PC-3 (cell line): Measurements from ENCODE around the gene CNKSR3.

Experiments used
- EZH2 ChIP-seq: fragments of 300-600 bp; sonication (generic); IDR thresholded peaks from one replicate; pipeline ENCODE4 v1.6.1; 2017; ENCODE audit warnings: antibody characterized with exemption, mild to moderate bottlenecking, low read length; ENCODE audit not compliant: unreplicated experiment
- EZH2phosphoT487 ChIP-seq: fragments of 300-600 bp; sonication (generic); IDR thresholded peaks from 2 replicates; pipeline ENCODE4 v1.6.1; 2018; ENCODE audit warnings: mild to moderate bottlenecking, antibody characterized with exemption, low read length, borderline replicate concordance
- TF ChIP-seq, protein P1 (sequence below): fragments of 300-600 bp; sonication (generic); conservative IDR thresholded peaks from 2 replicates; pipeline ENCODE4 v1.5.1; 2017; ENCODE audit warnings: antibody characterized with exemption, low read depth, mild to moderate bottlenecking, low read length

DNA sequence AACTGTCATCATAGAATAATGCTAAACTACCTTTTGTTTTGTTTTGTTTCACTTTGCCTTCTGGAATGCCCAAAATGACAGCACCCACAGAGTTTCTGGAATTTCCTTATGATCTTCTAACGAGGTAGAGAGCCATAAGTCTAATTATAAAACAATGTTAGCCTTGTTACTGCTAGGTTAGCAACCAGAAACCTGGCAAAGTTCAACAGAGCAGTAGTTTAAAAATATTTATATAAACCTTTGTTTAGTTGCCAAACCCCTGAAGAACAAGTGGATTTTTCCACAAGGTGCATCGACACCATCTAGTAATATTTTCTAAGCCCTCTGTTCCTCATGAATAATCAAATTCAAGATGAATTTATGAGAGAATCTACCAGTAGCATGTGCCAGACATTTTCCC is 126.3 kb downstream of the CNKSR3 start:
- TF ChIP-seq, protein P1, sequence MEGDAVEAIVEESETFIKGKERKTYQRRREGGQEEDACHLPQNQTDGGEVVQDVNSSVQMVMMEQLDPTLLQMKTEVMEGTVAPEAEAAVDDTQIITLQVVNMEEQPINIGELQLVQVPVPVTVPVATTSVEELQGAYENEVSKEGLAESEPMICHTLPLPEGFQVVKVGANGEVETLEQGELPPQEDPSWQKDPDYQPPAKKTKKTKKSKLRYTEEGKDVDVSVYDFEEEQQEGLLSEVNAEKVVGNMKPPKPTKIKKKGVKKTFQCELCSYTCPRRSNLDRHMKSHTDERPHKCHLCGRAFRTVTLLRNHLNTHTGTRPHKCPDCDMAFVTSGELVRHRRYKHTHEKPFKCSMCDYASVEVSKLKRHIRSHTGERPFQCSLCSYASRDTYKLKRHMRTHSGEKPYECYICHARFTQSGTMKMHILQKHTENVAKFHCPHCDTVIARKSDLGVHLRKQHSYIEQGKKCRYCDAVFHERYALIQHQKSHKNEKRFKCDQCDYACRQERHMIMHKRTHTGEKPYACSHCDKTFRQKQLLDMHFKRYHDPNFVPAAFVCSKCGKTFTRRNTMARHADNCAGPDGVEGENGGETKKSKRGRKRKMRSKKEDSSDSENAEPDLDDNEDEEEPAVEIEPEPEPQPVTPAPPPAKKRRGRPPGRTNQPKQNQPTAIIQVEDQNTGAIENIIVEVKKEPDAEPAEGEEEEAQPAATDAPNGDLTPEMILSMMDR = no peak
- TF ChIP-seq EZH2phosphoT487 (no peak), EZH2 (no peak)
